K562 (cell line): ENCODE results near the gene ASCC3. TPM values are rescaled to one million over a fixed set of nuclear protein-coding genes. Genes with fewer than 3 reads are reported as not detected.

Experiments used
- ATAC-seq: fragments of 200-7000 bp; cut with Tn5 transposase; 3 replicates; pipeline ENCODE4 v1.9.1; 2020; ENCODE audit warnings: moderate library complexity
- BruUV-seq: library from RNA; stranded (reverse); fragments of 400-500 nt; replicated peaks from 2 replicates; lab custom pipeline; 2021; lab: Mats Ljungman, UMichigan
- CTCF ChIA-PET: fragments of 300-600 bp; formaldehyde crosslinking; extraction: SDS; loops from one replicate; lab custom pipeline; 2021; ENCODE audit warnings: low intra/inter-chr PET ratio; lab: Yijun Ruan, JAX
- POLR2A ChIA-PET: fragments of 300-600, 350-650 bp; sonication (Branson Sonifier 250); formaldehyde crosslinking; extraction: SDS; loops from one replicate; lab custom pipeline; 2021; ENCODE audit warnings: antibody characterized with exemption, inconsistent platforms; lab: Yijun Ruan, JAX
- DNase-seq, 4 experiments: peaks; one replicate each; pipeline versions ENCODE4 v3.0.0 to v3.0.0-alpha.2; 2011 to 2018; ENCODE audit warnings: low spot score in 3 of 4, mixed read lengths in 3 of 4; ENCODE audit errors: extremely low read depth in 1 of 4
- FAIRE-seq: peaks from 2 replicates; lab custom pipeline; 2011; peaks lifted over from hg19 to GRCh38; lab: Jason Lieb, UNC
- H2AFZ ChIP-seq: 2 replicates; pipeline ENCODE4 v1.6.0; 2011; ENCODE audit warnings: low read depth, low read length, control low read depth, inconsistent platforms
- H3K27ac ChIP-seq: fragments of 200-600 bp; 3 replicates; pipeline ENCODE4 v1.8.0; 2011; ENCODE audit warnings: low read depth, mild to moderate bottlenecking, control low read depth, inconsistent platforms, low read length, moderate library complexity, mixed read lengths; ENCODE audit errors: extremely low read depth
- H3K27me3 ChIP-seq, 2 experiments: fragments of 300-600 bp in 1 of 2; 2 replicates in 1 of 2; 3 replicates in 1 of 2; pipeline versions ENCODE4 v1.6.0 to v1.8.0; 2011; ENCODE audit warnings: inconsistent platforms in 2 of 2, low read length in 2 of 2, mild to moderate bottlenecking in 1 of 2, mixed read lengths in 1 of 2, moderate library complexity in 1 of 2; ENCODE audit not compliant: control insufficient read depth in 2 of 2, insufficient read depth in 2 of 2
- H3K36me3 ChIP-seq: fragments of 300-600 bp; 3 replicates; pipeline ENCODE4 v1.8.0; 2011; ENCODE audit warnings: mild to moderate bottlenecking, low read length, inconsistent platforms; ENCODE audit not compliant: control insufficient read depth, insufficient read depth
- H3K4me1 ChIP-seq, 2 experiments: fragments of 200-600 bp in 1 of 2; replicated peaks in 1 of 2; 2 replicates in 1 of 2; 3 replicates in 1 of 2; pipeline versions ENCODE4 v1.5.1 to v1.8.0; 2011; ENCODE audit warnings: inconsistent platforms in 2 of 2, low read length in 2 of 2, mild to moderate bottlenecking in 1 of 2, mixed read lengths in 1 of 2, moderate library complexity in 1 of 2; ENCODE audit not compliant: control insufficient read depth in 2 of 2, insufficient read depth in 2 of 2
- H3K4me2 ChIP-seq: 2 replicates; pipeline ENCODE4 v1.6.1; 2011; ENCODE audit warnings: low read length, control low read depth, inconsistent platforms, mixed read lengths; ENCODE audit not compliant: insufficient read depth
- H3K4me3 ChIP-seq: fragments of 200-600 bp; sonication (generic), shearing (Covaris generic); 2 replicates; pipeline ENCODE4 v1.5.1; 2016; ENCODE audit warnings: control low read depth, inconsistent platforms
- H3K79me2 ChIP-seq: fragments of 200-600 bp; 3 replicates; pipeline ENCODE4 v1.8.0; 2011; ENCODE audit warnings: low read length, inconsistent platforms; ENCODE audit not compliant: control insufficient read depth, insufficient read depth
- H3K9ac ChIP-seq, 2 experiments: 2 replicates each; pipeline versions ENCODE4 v1.6.0 to v1.6.1; 2011; ENCODE audit warnings: low read depth in 2 of 2, low read length in 2 of 2, control low read depth in 1 of 2, inconsistent platforms in 1 of 2, mild to moderate bottlenecking in 1 of 2, mixed read lengths in 1 of 2; ENCODE audit not compliant: insufficient read depth in 1 of 2
- H3K9me1 ChIP-seq: one replicate; pipeline ENCODE4 v1.6.0; 2011; ENCODE audit warnings: inconsistent platforms, mild to moderate bottlenecking, low read length, moderate library complexity; ENCODE audit not compliant: control insufficient read depth, insufficient read depth
- H3K9me3 ChIP-seq: replicated peaks from 2 replicates; pipeline ENCODE4 v1.5.1; 2011; ENCODE audit warnings: low read depth, low read length, inconsistent platforms; ENCODE audit not compliant: control insufficient read depth, insufficient read depth
- H4K20me1 ChIP-seq: replicated peaks from 2 replicates; pipeline ENCODE4 v1.6.1; 2011; ENCODE audit warnings: low read length, inconsistent platforms, mixed read lengths; ENCODE audit not compliant: control insufficient read depth, insufficient read depth
- CEBPG ChIP-seq, 3 experiments: fragments of 200-800 bp in 1 of 3; sonication (Bioruptor generic) in 1 of 3; sonication (generic) in 1 of 3; formaldehyde crosslinking in 1 of 3; IDR thresholded peaks in 2 of 3; conservative IDR thresholded peaks in 1 of 3; 2 replicates each; pipeline versions ENCODE4 v1.6.1 to v1.8.0; 2016 to 2022; ENCODE audit warnings: missing compliant biosample characterization in 2 of 3, missing genetic modification characterization in 2 of 3, mild to moderate bottlenecking in 1 of 3, missing genetic modification reagents in 1 of 3
- FIP1L1 ChIP-seq: fragments of 200-400 bp; formaldehyde crosslinking; IDR thresholded peaks from 2 replicates; pipeline ENCODE4 v1.6.1; 2018; ENCODE audit warnings: mild to moderate bottlenecking, low read depth, low read length; ENCODE audit not compliant: poor library complexity, severe bottlenecking
- HMGN3 ChIP-seq: IDR thresholded peaks from 2 replicates; pipeline ENCODE4 v1.6.1; 2011; ENCODE audit warnings: borderline replicate concordance, low read depth, mild to moderate bottlenecking, mixed read lengths, low read length; ENCODE audit not compliant: insufficient read length; ENCODE audit errors: extremely low read depth
- HNRNPLL ChIP-seq: fragments of 200-400 bp; formaldehyde crosslinking; IDR thresholded peaks from 2 replicates; pipeline ENCODE4 v1.6.1; 2017; ENCODE audit warnings: low read length, low read depth, mild to moderate bottlenecking; ENCODE audit not compliant: poor library complexity, severe bottlenecking
- KLF16 ChIP-seq: IDR thresholded peaks from 2 replicates; pipeline ENCODE4 v1.6.1; 2016; ENCODE audit warnings: antibody characterized with exemption
- MAFF ChIP-seq: IDR thresholded peaks from 2 replicates; pipeline ENCODE4 v1.6.1; 2012; ENCODE audit warnings: low read length, improper control_type of control experiment
- NCOR1 ChIP-seq: fragments of 450-650 bp; IDR thresholded peaks from 2 replicates; pipeline ENCODE4 v1.6.1; 2016; ENCODE audit warnings: mild to moderate bottlenecking, moderate library complexity
- POLR2B ChIP-seq: fragments of 450-650 bp; IDR thresholded peaks from 2 replicates; pipeline ENCODE4 v1.6.1; 2018; ENCODE audit warnings: low read depth; ENCODE audit not compliant: partially characterized antibody
- PYGO2 ChIP-seq: fragments of 450-650 bp; IDR thresholded peaks from 2 replicates; pipeline ENCODE4 v1.6.1; 2016; ENCODE audit warnings: mild to moderate bottlenecking, missing genetic modification characterization, moderate library complexity, missing compliant biosample characterization
- TARDBP ChIP-seq: fragments of 450-650 bp; IDR thresholded peaks from 2 replicates; pipeline ENCODE4 v1.6.1; 2016
- TOE1 ChIP-seq, 2 experiments: fragments of 450-650 bp in 1 of 2; sonication (generic) in 1 of 2; formaldehyde crosslinking in 1 of 2; IDR thresholded peaks; 2 replicates each; pipeline versions ENCODE4 v1.7.1 to v1.8.0; 2016 to 2022; ENCODE audit warnings: borderline replicate concordance in 2 of 2, mild to moderate bottlenecking in 2 of 2, antibody characterized with exemption in 1 of 2, inconsistent platforms in 1 of 2, low read depth in 1 of 2, missing genetic modification reagents in 1 of 2, moderate library complexity in 1 of 2
- ZBTB1 ChIP-seq: sonication (generic); formaldehyde crosslinking; IDR thresholded peaks from 2 replicates; pipeline ENCODE4 v1.8.1; 2023; ENCODE audit warnings: missing genetic modification reagents, low read depth, mild to moderate bottlenecking, borderline replicate concordance
- ZNF318 ChIP-seq, 2 experiments: fragments of 450-650 bp; IDR thresholded peaks; 2 replicates each; pipeline ENCODE4 v1.6.1; 2016; ENCODE audit warnings: mild to moderate bottlenecking in 2 of 2, borderline replicate concordance in 1 of 2, low read depth in 1 of 2, moderate library complexity in 1 of 2
- ZNF347 ChIP-seq: fragments of 450-650 bp; formaldehyde crosslinking; IDR thresholded peaks from 2 replicates; pipeline ENCODE4 v1.4.0; 2020; ENCODE audit warnings: low read depth, mild to moderate bottlenecking, moderate library complexity
- ZNF830 ChIP-seq: fragments of 250-450 bp; sonication (Bioruptor Pico); IDR thresholded peaks from 2 replicates; pipeline ENCODE4 v1.5.0; 2021; ENCODE audit warnings: mild to moderate bottlenecking
- WGBS: fragments of 100-300 bp; shearing (Covaris generic); methylation state at CpG from one replicate; pipeline ENCODE4 v1.1.6; 2016; ENCODE audit warnings: low coverage, mixed read lengths; ENCODE audit not compliant: insufficient coverage; ENCODE audit errors: missing lambda C conversion rate; 5-methylcytosine and 5-hydroxymethylcytosine counted together
- in situ Hi-C: fragments of 300-500 bp; cut with MboI; formaldehyde crosslinking; loops from 4 replicates; pipeline ENCODE4 v1.15.0; 2018; ENCODE audit warnings: inconsistent platforms, mixed read lengths
- intact Hi-C: fragments of 100-400 bp; cut with micrococcal nuclease; formaldehyde crosslinking; loops from 2 replicates; pipeline ENCODE4 v1.14.2; 2022
- polyA plus RNA-seq, 8 experiments: library from polyadenylated mRNA; depleted of rRNA in 4 of 8; stranded (reverse) in 5 of 8; unstranded in 3 of 8; fragments of >200 nt; fragmentation: Nextera tagmentation in 2 of 8; fragmentation: Illumina TruSeq in 1 of 8; extraction: Ambion mirVana in 2 of 8; extraction: Trizol in 1 of 8; gene quantifications; 2 replicates each; pipeline versions ENCODE4 v1.2.1 to v1.2.3, GENCODE V29; 2011 to 2014; ENCODE audit warnings: inconsistent platforms in 1 of 8, missing spikeins in 1 of 8
- total RNA-seq, 7 experiments: library from RNA; depleted of rRNA in 6 of 7; stranded (reverse); fragments of >200 nt in 6 of 7; fragmentation: Illumina TruSeq in 2 of 7; extraction: Trizol in 2 of 7; gene quantifications; 2 replicates each; pipeline versions ENCODE4 v1.2.1 to v1.2.3, GENCODE V29; 2011 to 2021; ENCODE audit warnings: low replicate concordance in 1 of 7

Gene ASCC3
- total and polyA plus RNA-seq, 9 of the 15 experiments (the other 6 are each of a cell fraction or from before 2014, with no cell fraction given) = 16.1 to 56.1 (median 33.9) TPM

- Histone ChIP-seq H3K4me3 (no peak overlapping the region), H3K9ac (no peak overlapping the region), H4K20me1 (no peaks in the 10 kb centered on the region), H3K9me1 (no peaks in the 10 kb centered on the region), H2AFZ (no peak overlapping the region), H3K79me2 (peaks cover 25% of the 10 kb centered on the region), H3K27ac (no peak overlapping the region), H3K36me3 (peaks cover 18% of the 10 kb centered on the region; the same call in 1 of the 3 replicates), H3K27me3 (no peaks in the 10 kb centered on the region), H3K4me2 (no peak overlapping the region), H3K4me1 (no peaks in the 10 kb centered on the region), H3K9me3 (no peaks in the 10 kb centered on the region)
- in situ Hi-C loops (no loop called here), intact Hi-C loops (no loop called here)
- FAIRE-seq (no peak), ATAC-seq (no peak), DNase-seq (no peak)
- 61% methylated on average over 1 of the region's 1 CpG for WGBS
- CTCF ChIA-PET = no interaction called here
- POLR2A ChIA-PET = no interaction called here
- no TSS peak for BruUV-seq
- TF ChIP-seq HMGN3 = no peak
- TF ChIP-seq TOE1 (IDR thresholded peaks at IDR 0.05; ENCODE audit: borderline replicate concordance) = no peak
- TF ChIP-seq TOE1 (CRISPR knock-in tag; IDR thresholded peaks at IDR 0.05; ENCODE audit: borderline replicate concordance, low read depth) = no peak
- no peak for TF ChIP-seq ZNF830
- no peak for TF ChIP-seq TARDBP
- no peak for TF ChIP-seq ZBTB1
- no peak for TF ChIP-seq NCOR1
- no peak for TF ChIP-seq MAFF
- TF ChIP-seq KLF16 = no peak
- no peak for TF ChIP-seq HNRNPLL
- no peak for TF ChIP-seq FIP1L1
- no peak for TF ChIP-seq ZNF318 (IDR thresholded peaks at IDR 0.05; ENCODE audit: borderline replicate concordance in 1 of 2, low read depth in 1 of 2)
- TF ChIP-seq PYGO2 = no peak
- no peak for TF ChIP-seq POLR2B
- TF ChIP-seq ZNF347 (CRISPR knock-in tag) = no peak
- TF ChIP-seq CEBPG (CRISPR knock-in tag; IDR thresholded peaks at IDR 0.05) = no peak
- TF ChIP-seq CEBPG (tag; conservative IDR thresholded peaks at IDR 0.05 in 1 of 2, IDR thresholded peaks at IDR 0.05 in 1 of 2) = no peak
These were observed 35.5 kb downstream of the ASCC3 start for GRCh38 chr6:100845676-100846075.
